Neural crest cell (in vitro differentiated cells): Measurements from ENCODE around the gene PRF1. TPM values are rescaled to one million over a fixed set of nuclear protein-coding genes. Genes with fewer than 3 reads are reported as not detected.

Experiments used
- DNase-seq: peaks from one replicate; pipeline ENCODE4 v3.0.0; 2021; ENCODE audit warnings: low read depth, mixed read lengths, low spot score
- H3K27ac Mint-ChIP-seq: one replicate; pipeline ENCODE4 v1.8.0; 2021; ENCODE audit warnings: mild to moderate bottlenecking, mixed read lengths; ENCODE audit not compliant: unreplicated experiment
- H3K27me3 Mint-ChIP-seq: 2 replicates; pipeline ENCODE4 v1.8.0; 2021; ENCODE audit warnings: low read depth, mild to moderate bottlenecking, mixed read lengths
- H3K36me3 Mint-ChIP-seq: 2 replicates; pipeline ENCODE4 v1.8.0; 2021; ENCODE audit warnings: low read depth, mild to moderate bottlenecking, mixed read lengths
- H3K4me1 Mint-ChIP-seq: 2 replicates; pipeline ENCODE4 v1.8.0; 2021; ENCODE audit warnings: mixed read lengths
- H3K4me3 Mint-ChIP-seq: one replicate; pipeline ENCODE4 v1.8.0; 2021; ENCODE audit warnings: mild to moderate bottlenecking, mixed read lengths
- H3K9me3 Mint-ChIP-seq: 2 replicates; pipeline ENCODE4 v1.8.0; 2021; ENCODE audit warnings: mixed read lengths
- CTCF ChIP-seq: fragments of 200-600 bp; sonication (generic); conservative IDR thresholded peaks from 2 replicates; pipeline ENCODE4 v1.5.0; 2021; ENCODE audit warnings: antibody characterized with exemption, mild to moderate bottlenecking
- total RNA-seq: library from RNA; stranded (reverse); gene quantifications from 2 replicates; pipeline ENCODE4 v1.2.1, GENCODE V29; 2021

Gene PRF1
- total RNA-seq, 1 donor from 2014 or later, result not detected

GRCh38 chr10:70620020-70620289, 17.4 kb upstream of the PRF1 start:
- peaks cover 10% of the 10 kb centered on the region for H3K36me3 Mint-ChIP-seq
- peaks cover 7% of the 10 kb centered on the region for H3K9me3 Mint-ChIP-seq
- TF ChIP-seq CTCF, result no peak
- DNase-seq, result no peak
- H3K27me3 Mint-ChIP-seq, result peaks cover 4% of the 10 kb centered on the region
- H3K4me3 Mint-ChIP-seq, result no peak overlapping the region
- no peak overlapping the region for H3K27ac Mint-ChIP-seq
- H3K4me1 Mint-ChIP-seq, result no peaks in the 10 kb centered on the region

GRCh38 chr10:70619271-70620019, 16.9 kb upstream of the PRF1 start:
- H3K27ac Mint-ChIP-seq, result no peak overlapping the region
- TF ChIP-seq CTCF, result peak; percentile 50
- no peak overlapping the region for H3K4me3 Mint-ChIP-seq
- H3K27me3 Mint-ChIP-seq, result peaks cover 4% of the 10 kb centered on the region
- no peak for DNase-seq
- peaks cover 10% of the 10 kb centered on the region for H3K36me3 Mint-ChIP-seq
- H3K9me3 Mint-ChIP-seq, result peaks cover 7% of the 10 kb centered on the region
- H3K4me1 Mint-ChIP-seq, result no peaks in the 10 kb centered on the region

GRCh38 chr10:70618663-70619062, 16.1 kb upstream of the PRF1 start:
- Mint-ChIP-seq H3K4me3 (no peak overlapping the region), H3K27me3 (no peaks in the 10 kb centered on the region), H3K27ac (no peak overlapping the region), H3K4me1 (no peaks in the 10 kb centered on the region), H3K36me3 (peaks cover 10% of the 10 kb centered on the region), H3K9me3 (peaks cover 7% of the 10 kb centered on the region)
- DNase-seq, result no peak
- TF ChIP-seq CTCF, result no peak

GRCh38 chr10:70617798-70618568, 15.4 kb upstream of the PRF1 start:
- H3K4me3 Mint-ChIP-seq, result no peak overlapping the region
- peaks cover 10% of the 10 kb centered on the region for H3K36me3 Mint-ChIP-seq
- H3K9me3 Mint-ChIP-seq, result peaks cover 7% of the 10 kb centered on the region
- TF ChIP-seq CTCF, result no peak
- no peaks in the 10 kb centered on the region for H3K4me1 Mint-ChIP-seq
- no peak for DNase-seq
- H3K27me3 Mint-ChIP-seq, result no peaks in the 10 kb centered on the region
- no peak overlapping the region for H3K27ac Mint-ChIP-seq

GRCh38 chr10:70616761-70617160, 14.2 kb upstream of the PRF1 start:
- H3K36me3 Mint-ChIP-seq, result peaks cover 10% of the 10 kb centered on the region
- TF ChIP-seq CTCF, result no peak
- no peak for DNase-seq
- no peak overlapping the region for H3K27ac Mint-ChIP-seq
- H3K27me3 Mint-ChIP-seq, result no peaks in the 10 kb centered on the region
- peaks cover 7% of the 10 kb centered on the region for H3K9me3 Mint-ChIP-seq
- H3K4me3 Mint-ChIP-seq, result no peak overlapping the region
- peaks cover 4% of the 10 kb centered on the region for H3K4me1 Mint-ChIP-seq
